ENCODE results near the gene SERPINA5.
"Not testable (repeated sequence)": the region's sequence is repeated elsewhere in the genome, so short reads cannot be mapped to it uniquely, and the experiment has no call there.

Gene SERPINA5

DNA sequence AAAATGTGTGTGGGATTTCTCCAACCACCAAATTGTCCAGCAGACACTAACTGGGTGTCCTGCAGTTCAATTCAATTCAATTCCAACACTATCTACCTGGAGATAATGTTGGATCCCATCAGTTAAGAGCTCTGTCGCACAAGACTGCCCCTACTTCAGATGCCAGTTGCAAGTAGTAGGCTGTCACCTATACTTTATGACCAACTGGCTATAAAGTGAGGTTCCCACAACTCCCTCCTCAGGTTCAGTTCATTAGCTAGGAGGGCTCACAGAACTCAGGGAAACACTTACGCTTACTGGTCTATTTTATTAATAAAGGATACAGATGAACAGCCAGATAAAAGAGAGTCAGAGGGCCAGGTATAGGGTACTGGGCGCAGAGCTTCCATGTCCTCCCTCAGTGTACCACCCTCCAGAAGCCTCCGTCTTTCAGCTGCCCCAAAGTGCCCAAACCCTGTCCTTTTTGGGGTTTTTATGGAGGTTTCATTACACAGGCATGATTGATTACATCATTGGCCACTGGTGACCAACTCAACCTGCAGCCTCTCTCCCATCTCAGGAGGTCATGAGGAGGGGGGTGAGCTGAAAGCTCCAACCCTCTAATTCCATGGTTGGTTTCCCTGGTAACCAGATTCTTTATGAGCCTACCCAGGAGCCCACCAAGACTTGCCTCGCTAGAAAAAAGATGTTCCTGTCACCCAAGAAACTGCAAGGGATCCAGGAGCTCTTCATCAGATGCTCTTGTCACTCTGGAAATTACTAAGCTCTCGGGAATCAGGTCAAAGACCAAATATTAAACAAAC lies 7.5 kb upstream of the SERPINA5 start:
- no peak for DNase-seq (ENCODE audit: low read depth in 3 of 3, low spot score in 1 of 3)

DNA sequence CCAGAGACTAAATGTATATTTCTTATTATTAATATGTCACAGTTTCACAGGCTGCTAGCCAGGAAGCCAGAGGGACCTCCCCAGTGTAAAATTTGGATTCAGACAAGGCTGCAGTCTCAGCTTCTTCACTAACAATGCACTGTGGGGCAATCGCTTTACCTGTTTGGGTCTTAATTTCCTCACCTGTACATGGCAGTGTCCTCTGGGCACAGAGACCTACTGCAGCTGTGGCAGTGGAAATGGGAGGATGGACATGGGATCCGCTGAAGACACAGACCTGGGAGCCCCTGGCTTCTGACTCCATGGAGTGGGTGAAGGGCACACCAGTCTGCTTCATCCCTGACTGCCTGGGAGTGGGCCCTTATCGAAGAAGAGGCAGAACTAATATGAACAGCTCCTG lies 6.9 kb upstream of the SERPINA5 start:
- no peak for DNase-seq (ENCODE audit: low read depth in 3 of 3, low spot score in 1 of 3)

DNA sequence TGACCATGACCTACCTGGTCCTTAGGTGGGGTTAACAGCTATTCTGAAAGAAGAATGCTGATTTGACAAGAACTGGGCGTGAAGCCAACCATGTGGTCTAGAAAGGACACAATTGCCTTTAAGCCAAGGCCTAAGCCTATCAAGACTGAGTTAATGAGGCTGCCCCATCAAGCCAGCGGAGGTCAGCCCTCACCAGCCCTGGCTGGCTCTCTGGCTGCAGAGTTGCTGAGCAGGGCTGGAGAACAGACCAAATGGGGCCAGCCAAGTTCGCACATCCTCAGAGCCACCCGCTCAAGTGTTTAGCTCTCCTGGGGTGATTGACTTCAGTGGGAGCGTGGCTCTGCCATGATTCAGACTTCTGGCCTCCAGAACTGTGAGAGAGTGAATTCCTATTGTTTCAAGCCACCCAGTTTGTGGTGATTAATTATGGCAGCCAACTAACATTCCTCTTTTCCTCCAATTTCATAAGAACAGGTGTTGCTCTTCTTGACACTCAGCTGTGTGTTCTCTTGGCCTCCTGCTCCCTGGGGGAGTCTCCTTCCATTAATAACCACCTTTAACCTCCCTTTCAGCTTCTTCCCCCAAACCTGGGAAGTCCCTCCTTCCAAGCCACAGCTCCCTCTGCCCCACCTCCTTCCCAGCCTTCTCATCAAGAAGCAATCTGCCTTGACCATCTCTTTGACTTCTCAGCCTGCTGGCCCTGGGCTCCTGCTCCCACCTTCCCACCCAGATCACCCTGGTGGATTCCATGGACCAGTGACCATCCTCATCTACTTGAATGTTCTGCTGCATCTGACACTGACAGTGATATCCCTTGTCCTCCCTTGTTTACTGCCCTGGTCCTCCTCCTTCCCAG lies 5.3 kb upstream of the SERPINA5 start:
- DNase-seq (ENCODE audit: low read depth in 3 of 3, low spot score in 1 of 3), result no peak

DNA sequence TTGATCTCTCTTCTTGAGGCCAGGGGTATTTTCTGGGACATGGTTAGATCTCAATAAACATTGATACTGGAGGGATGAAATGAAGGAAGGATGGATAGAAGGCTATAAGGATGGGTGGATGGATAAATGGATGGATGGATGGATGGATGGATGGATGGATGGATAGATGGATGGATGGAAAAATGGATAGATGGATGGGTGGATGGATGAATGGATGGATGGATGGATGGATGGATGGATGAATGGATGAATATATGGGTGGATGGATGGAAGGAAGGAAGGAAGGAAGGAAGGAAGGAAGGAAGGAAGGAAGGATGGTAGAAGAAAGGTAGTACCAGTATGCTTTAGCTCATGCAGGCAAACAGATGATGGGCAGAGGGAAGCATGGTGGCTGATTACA lies 3.8 kb upstream of the SERPINA5 start:
- not testable (repeated sequence) for DNase-seq (ENCODE audit: low read depth in 3 of 3, low spot score in 1 of 3)

DNA sequence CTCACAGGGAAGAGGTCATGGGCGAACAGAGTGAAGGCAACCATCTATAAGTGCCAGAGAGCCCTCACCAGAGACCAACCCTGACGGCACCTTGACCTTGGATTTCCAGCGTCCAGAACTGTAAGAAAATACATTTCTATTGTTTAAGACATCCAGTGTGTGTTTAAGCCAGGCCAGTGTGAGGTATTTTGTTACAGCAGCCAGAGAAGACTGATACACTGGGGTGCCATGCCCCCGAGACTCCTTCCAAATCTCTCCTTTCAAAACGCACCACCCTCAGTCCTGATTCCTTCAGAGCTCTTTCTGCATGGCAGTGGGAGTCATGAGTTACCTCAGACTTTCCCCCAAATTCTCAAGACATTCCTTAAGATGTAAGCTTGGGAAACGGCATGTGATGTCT lies 2.5 kb upstream of the SERPINA5 start:
- DNase-seq (ENCODE audit: low read depth in 3 of 3, low spot score in 1 of 3), result no peak

GRCh38 chr14:94582199-94582750 lies 1.0 kb downstream of the SERPINA5 start:
- DNase-seq (ENCODE audit: low read depth in 3 of 3, low spot score in 1 of 3), result no peak

- no peak for DNase-seq (ENCODE audit: low read depth in 3 of 3, low spot score in 1 of 3)
These were observed 1.6 kb downstream of the SERPINA5 start for GRCh38 chr14:94582851-94583250.

DNA sequence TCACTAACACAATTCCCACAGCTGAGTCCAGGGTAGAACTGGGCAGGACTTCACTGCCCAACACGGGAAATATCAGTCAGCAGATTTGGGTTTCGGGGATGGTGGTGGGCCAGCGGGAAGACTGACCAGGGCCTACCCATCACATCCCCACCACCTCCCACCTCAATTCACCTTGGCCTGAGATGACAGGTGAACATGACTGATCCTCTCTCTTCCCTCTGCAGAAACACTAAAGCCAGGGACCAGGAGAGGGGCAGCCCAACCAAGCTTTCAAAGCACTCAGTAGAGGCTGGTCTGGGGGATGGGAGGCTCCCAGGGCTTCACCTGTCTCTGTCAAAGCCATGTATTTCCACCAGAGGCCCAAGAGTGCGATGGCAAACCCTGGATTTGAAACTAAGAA lies 2.3 kb downstream of the SERPINA5 start:
- no peak for DNase-seq (ENCODE audit: low read depth in 3 of 3, low spot score in 1 of 3)

DNA sequence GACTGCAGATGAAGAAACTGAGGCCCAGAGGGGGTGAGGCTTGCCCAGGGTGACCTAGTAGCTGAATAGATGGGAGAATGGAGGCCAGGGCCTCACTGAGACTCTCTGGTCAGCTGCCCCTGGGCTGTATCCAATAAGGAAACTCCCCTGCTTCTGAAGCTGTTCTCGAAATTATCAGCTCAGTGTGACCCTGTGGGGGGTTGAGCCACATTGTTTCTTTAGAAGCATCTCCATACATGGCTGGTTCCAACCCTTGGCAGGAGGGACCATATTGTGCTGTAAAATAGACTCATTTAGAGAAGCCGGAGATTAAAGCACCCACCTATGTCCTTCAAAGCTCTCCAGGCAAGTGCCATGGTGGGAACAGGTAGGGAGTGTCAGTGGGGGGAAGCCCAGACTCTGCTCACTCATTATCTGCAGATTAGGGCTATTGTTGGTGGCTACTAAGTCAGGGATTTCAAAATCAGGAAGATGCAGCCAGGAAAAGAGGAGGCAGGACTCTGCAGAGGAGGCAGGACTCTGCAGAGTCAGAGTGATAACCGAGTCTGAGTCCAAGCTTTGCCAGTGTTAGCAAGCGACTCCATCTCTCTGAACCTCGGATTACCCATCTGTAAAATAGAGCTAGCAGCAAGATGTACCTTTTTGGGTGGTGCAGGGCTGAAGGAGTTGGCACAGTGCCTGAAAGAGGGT lies 3.5 kb downstream of the SERPINA5 start:
- DNase-seq (ENCODE audit: low read depth in 3 of 3, low spot score in 1 of 3), result no peak

DNA sequence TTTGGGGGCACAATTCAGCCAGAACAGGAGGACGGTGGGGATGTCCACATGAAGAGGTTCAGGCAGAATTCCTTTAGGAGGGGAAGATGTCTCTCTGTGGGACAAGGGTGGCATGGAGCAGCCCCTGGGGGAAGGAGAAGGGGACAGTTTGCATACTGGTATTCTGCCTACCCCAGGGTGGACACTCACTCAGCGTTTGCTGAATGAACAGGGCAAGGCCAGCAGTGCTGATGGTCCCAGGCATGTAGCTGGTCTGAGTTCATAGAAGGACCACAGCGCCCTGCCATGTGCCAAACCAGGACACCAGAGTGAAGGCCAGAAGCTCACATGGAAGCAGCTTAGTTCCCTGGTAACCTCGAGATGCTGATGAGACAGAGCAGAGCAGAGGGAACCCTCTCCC lies 5.4 kb downstream of the SERPINA5 start:
- no peak for DNase-seq (ENCODE audit: low read depth in 3 of 3, low spot score in 1 of 3)

DNA sequence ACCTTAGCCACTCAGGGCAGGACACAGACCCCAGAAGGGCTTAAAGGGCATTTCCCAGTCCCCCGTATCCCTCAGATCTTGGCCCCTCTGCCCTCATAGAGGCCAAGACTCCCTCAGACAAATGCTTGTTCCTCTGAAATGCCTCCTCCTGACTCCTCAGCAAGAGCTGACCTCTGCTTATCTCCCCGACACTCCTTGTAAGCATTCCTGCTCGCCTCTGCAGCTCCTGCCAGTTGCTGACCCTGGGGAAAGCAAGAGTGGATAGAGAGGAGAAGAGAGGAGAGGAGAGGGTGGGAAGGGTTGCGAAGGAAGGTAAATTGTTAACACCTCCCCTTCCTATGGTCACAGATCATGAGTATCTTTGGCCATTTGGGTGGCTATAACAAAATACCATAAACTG lies 7.1 kb downstream of the SERPINA5 start:
- DNase-seq (ENCODE audit: low read depth in 3 of 3, low spot score in 1 of 3), result no peak

DNA sequence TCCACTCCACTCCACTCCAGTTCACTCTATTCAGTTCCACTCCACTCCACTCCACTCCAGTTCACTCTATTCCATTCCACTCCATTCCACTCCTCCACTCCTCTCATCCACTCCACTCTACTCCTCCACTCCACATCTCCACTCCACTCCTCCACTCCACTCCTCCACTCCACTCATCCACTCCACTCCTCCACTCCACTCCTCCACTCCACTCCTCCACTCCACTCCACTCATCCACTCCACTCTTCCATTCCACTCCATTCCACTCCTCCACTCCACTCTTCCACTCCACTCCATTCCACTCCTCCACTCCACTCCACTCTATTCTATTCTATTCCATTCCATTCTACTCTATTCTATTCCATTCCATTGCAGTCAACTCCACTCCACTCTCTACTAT lies 9.8 kb downstream of the SERPINA5 start:
- no peak for DNase-seq (ENCODE audit: low read depth in 3 of 3, low spot score in 1 of 3)

DNA sequence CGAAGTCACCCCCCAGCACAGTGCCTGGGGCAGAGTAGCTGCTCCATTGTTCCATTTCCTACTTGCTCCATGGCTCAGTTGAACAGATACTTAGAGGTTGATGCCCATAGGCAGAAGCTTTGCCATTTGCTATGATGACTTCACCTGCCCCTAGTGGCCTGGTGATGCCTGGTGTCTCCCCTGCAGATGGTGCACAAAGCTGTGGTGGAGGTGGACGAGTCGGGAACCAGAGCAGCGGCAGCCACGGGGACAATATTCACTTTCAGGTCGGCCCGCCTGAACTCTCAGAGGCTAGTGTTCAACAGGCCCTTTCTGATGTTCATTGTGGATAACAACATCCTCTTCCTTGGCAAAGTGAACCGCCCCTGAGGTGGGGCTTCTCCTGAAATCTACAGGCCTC lies 10.6 kb downstream of the SERPINA5 start:
- no peak for DNase-seq (ENCODE audit: low read depth in 3 of 3, low spot score in 1 of 3)

DNA sequence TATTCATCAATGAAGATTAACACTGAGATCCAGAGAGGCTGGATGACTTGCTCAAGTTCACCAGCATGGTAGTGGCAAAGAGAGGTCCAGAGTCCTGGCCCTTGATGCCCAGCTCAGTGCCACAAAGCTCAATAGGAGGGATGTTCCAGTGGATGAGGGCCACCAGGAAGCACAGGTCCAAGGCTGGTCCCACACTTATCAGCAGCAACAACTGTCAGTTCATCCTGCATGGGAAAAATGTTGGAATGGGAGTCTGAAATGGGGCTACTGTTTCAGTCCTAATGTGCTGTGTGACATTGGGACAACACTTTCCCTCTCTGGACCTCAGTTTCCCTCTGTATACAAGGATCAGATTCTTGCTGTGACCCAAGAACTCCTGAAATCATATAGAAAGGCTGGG lies 11.2 kb downstream of the SERPINA5 start:
- no peak for DNase-seq (ENCODE audit: low read depth in 3 of 3, low spot score in 1 of 3)

DNA sequence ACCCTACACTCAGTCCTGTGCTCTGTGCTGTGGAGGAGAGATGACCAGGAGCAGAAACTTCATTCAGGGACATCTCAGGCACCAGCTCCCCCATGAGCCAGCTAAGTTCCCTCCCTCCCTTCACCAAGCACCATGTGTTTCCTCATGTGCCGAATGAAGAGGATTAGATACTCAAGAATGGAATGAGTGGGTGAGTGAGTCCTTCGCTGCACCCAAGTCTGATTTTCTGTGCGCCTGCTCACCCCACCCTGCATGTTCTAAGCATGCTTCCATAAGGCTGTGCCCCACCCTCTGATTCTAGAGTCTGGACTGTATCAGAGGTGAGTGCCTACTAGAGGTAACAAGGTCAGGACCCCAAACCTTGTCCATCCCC lies 12.1 kb downstream of the SERPINA5 start:
- DNase-seq (ENCODE audit: low read depth in 3 of 3, low spot score in 1 of 3), result no peak

GRCh38 chr14:94593749-94594431 lies 12.7 kb downstream of the SERPINA5 start:
- no peak for DNase-seq (ENCODE audit: low read depth in 3 of 3, low spot score in 1 of 3)

GRCh38 chr14:94594441-94594840 lies 13.2 kb downstream of the SERPINA5 start:
- no peak for DNase-seq (ENCODE audit: low read depth in 3 of 3, low spot score in 1 of 3)

GRCh38 chr14:94595912-94596311 lies 14.7 kb downstream of the SERPINA5 start:
- no peak for DNase-seq (ENCODE audit: low read depth in 3 of 3, low spot score in 1 of 3)

DNA sequence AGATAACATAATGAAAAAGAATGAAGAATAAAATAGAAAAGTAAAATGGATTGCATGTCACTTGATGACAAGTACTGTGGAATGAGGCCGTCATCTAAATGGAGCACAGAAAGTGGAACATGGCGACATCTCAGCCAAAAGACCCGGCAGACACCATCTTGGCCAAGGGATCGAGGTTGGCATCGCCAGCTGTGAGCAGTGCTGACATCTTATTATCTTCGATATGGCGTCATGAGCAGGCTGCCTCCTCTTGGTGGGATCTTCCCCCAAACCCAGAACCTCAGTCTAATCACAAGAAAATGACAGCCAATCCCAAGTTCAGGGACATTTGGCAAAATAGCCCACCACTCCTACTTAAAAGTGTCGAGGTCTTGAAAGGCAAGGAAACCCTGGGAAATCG lies 15.1 kb downstream of the SERPINA5 start:
- no peak for DNase-seq (ENCODE audit: low read depth in 3 of 3, low spot score in 1 of 3)

DNA sequence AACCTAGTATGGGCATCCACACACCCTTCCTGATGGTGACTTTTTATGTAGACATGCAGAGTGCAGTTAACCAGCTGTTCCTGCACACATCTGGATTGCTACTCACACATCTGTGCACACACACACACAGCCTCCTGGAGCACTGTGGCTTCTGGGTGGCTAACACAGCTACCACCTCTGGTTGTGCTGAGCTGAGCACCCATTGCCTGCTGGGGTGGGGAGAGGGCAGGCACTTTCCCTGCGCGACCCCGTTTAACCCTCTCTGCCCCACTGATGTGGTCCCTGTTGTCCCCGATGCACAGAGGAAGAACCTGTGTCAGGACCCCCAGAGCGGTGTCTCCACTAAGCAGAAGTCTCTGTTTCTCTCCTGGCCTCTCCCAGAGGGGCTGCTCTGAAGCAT lies 16.6 kb downstream of the SERPINA5 start:
- no peak for DNase-seq (ENCODE audit: low read depth in 3 of 3, low spot score in 1 of 3)

GRCh38 chr14:94598506-94598815 lies 17.2 kb downstream of the SERPINA5 start:
- no peak for DNase-seq (ENCODE audit: low read depth in 3 of 3, low spot score in 1 of 3)

Measured in stimulated activated CD4-positive, alpha-beta T cell treated with anti-CD3 and anti-CD28 coated beads, TNF-alpha, amount 100 ng/mL, for 1 hour (primary cell).